ENCODE data around the gene CCNYL1.

Gene CCNYL1

DNA sequence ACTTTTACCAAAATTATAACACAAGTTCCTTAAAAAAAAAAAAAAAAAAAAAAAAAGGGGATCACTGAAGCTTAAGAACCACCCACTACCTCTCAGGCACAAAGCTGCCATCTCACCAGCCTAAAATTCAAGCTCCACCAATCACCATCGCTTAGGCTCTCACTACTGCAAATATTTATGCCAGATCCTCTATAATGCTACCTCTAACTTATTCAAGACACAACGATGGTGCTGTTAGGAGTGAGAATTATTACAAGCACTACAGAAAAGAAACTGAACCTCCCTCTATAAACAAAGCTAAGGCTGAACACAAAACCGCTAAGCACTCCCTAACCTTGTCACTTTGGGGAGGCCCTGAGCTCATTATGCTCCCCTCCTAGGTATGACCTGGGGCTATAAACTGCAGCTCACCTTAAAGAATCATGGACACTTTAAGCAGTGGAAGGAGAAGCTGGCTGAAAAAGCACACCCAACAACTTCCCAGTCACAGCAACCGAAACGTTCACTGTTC lies 54.7 kb downstream of the CCNYL1 start:
- no peak for DNase-seq (ENCODE audit: low read depth in 2 of 2)

DNA sequence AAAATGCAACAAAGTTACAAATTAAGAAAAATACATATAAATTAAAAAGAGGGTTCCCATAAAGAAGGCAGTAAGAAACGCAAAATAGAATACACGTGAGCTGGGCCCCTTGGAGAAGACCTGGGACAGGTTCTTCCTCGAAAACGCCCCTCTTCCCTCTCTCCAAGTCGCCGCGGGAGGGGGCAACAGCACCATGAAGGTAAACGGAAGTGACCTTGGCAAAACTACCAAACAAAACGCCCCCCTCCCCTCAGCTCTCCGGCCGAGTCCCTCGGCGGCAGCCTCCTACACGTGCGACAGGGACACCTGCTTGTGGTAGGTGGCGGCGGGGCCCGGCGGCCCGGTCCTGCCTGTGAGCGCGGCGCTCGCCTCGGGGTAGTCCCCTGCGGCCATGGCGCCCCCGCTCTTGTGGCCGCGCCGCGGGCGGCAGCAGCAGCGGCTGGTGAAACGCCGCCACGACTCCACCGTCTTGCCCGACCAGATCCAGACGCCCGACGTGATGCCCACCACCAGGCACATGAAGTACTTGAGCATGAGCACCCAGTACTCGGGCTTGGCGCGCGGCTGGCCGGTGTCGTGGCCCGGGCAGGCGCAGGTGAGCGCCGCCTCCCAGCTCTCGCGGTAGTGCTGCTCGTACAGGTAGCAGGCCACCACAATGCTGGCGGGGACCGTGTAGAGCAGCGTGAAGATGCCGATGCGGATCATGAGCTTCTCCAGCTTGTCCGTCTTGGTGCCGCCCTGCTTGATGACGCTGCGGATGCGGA lies 55.4 kb downstream of the CCNYL1 start:
- no peak for DNase-seq (ENCODE audit: low read depth in 2 of 2)

DNA sequence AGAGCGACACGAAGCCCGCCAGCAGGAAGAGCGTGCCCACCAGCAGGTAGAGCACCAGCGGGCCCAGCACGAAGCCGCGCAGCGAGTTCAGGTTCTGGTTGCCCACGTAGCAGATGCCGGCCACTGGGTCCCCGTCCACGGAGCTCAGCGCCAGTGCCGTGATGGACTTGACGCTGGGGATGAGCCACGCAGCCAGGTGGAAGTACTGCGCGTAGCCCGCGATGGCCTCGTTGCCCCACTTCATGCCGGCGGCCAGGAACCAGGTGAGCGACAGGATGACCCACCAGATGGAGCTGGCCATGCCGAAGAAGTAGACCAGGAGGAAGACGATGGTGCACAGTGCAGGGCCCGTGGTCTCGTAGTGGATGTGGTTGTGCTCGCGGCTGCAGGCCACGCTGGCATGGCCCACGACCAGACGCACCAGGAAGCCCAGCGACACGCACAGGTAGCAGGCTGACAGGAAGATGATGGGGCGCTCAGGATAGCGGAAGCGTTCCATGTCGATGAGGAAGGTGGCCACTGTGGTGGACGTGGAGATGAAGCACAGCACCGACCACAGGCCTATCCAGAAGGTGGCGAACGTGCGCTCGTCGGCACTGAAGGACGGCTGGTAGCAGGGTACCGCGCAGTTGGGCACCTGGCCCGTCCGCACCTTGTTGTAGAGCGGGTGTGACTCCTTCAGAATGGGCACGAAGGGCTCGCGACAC lies 56.2 kb downstream of the CCNYL1 start:
- DNase-seq (ENCODE audit: low read depth in 2 of 2) = no peak

DNA sequence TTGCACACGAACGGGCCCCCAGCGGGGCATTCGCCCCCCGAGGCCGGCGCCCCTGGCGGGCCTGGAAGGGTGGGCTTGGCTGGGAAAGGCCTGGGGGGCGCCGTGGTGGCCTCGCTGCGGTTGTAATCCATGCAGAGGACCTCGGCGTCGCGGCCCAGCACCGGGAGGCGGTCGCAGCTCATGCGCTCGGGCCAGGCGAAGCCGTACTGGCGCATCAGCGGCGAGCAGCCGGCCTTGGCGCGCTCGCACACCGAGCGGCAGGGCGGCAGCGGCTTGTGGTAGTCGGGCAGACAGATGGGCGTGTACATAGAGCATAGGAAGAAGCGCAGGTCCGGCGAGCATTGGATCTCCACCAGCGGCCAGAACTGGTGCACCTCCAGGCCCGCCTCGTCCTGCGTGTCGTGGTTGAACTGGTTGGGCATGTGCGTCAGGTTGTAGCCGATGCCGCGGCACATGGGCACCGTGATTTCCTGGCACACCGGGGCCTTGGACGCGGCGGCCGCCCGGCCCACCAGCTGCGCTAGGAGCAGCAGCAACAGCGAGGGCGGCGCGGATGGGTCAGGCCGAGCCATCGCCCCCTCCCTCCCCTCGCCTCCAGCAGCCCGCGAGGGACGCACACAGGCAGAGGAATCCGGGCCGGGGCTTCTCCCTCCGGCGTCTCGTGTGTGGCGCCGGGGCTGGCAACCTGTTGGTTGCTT lies 56.9 kb downstream of the CCNYL1 start:
- no peak for DNase-seq (ENCODE audit: low read depth in 2 of 2)

DNA sequence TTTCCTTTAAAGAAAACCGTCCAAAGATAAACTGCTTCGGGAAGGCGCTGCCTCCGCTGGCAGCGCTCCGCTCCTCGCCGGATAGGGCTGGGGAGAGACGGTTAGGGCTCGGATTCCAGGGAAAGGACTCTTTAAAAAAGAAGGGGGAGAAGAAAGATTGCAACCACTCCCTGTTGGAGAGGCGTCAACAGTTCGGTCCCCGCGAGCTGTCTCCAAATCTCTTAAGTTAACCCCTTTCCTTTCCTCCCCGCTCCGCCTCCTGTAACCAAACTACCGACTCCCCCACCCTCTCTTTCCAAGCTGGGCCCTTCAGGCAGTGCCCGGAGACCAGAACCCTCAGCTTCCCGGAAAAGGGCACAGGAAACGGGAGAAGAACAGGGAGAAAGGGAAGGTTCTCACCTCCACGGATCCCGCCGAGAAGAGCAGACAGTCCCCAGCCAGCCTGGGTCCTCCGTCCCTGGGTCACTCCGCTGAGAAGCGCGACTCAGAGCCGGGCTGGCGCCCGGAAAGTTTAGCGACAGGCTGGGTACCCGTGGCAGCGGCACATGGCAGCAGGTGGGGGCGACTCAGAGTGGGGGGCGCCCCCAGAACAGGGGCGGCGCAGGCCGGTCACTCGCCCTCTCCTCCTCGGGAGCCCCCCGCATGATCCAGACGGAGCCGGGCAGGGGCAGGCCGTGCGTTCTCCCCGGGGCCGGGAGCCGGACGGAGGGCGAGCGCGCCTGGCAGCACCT lies 57.6 kb downstream of the CCNYL1 start:
- DNase-seq (ENCODE audit: low read depth in 2 of 2) = no peak

DNA sequence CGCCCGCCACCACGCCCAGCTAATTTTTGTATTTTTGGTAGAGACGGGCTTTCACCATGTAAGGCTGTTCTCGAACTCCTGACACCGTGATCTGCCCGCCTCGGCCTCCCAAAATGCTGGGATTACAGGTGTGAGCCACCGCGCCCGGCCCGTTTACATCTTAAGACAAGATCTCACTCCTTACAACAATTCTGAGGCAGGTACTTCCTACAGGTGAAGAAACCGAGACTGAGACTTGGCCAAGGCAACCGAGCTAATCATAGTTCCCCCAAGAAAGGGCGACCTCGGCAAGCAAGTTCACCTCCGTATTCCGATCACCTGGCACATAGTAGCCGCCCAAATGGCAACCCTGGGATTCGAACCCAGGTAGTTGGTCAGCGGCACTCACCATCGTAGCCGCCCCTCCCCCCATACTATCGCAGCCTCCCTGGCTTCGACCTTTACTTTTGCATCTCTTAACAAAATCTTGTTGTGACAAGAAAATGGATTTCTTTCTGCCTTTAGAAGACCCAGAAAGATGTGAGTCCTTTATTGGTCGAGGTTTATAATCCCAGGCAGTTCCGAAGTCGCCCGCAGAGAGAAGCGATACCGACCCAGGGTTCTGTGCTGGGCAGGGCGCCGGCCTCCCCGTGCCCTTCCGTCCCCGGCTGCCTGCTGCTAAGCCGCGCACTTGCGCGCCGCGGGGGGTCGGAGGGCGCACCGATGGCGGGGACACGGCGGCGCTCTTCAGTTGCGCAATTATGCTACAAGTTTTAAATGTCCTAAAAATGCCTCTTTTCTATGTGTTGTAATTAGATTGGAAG lies 59.4 kb downstream of the CCNYL1 start:
- no peak for DNase-seq (ENCODE audit: low read depth in 2 of 2)

DNA sequence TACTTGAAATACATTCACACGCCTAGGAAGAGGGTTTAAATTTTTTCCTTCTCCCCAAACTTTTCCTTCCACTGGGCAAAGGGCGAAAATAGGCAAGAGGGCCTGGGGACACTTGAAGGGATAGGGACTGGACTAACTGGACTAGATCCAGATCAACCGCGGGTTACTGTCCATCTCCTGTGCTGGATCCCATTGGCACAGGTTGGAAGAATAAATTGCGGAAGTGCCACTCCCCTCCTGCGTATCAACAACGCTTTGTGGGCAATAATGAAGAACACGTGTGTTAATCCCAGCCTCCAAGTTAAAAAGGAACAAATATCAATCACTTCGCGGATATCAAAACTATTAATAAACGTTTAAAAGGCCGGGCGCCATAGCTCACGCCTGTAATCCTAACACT lies 60.0 kb downstream of the CCNYL1 start:
- no peak for DNase-seq (ENCODE audit: low read depth in 2 of 2)

DNA sequence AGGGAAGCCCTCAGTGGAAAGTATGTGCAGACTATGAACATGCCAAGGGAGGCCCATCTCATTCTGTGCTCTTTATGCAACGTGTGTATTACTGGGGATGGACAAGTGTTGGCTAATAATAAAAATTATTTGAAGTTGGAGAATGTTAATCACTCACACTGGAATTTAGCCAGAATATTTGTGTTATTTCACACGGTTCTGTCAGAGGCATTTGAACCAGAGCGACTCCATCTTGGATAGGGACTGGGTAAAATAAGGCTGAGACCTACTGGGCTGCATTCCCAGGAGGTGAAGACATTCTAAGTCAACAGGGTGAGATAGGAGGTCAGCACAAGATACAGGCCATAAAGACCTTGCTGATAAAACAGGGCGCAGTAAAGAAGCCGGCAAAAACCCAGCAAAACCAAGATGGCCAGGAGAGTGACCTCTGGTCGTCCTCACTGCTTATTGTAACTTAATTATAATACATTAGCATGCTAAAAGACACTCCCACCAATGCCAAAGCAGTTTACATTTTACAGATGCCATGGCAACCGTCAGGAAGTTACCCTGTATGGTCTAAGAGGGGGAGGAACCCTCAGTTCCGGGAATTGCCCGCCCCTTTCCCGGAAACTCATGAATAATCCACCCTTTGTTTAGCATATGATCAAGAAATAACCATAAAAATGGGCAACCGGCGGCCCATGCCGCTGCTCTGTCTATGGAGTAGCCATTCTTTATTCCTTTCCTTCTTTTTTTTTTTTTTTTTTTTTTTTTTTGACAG lies 60.8 kb downstream of the CCNYL1 start:
- peak in 1 of 2 donors; percentile 19 for DNase-seq (ENCODE audit: low read depth in 2 of 2)

DNA sequence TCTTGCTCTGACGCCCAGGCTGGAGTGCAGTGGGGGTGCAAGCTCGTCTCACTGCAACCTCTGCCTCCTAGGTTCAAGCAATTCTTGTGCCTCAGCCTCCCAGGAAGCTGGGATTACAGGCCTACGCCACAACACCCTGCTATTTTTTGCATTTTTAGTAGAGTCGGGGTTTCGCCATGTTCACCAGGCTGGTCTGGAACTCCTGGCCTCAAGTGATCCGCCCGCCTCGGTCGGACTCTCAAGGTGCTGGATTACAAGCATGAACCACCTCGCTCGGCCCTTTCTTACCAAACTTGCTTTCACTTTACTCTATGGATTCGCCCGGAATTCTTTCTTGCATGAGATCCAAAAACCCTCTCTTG lies 61.4 kb downstream of the CCNYL1 start:
- no peak for DNase-seq (ENCODE audit: low read depth in 2 of 2)

DNA sequence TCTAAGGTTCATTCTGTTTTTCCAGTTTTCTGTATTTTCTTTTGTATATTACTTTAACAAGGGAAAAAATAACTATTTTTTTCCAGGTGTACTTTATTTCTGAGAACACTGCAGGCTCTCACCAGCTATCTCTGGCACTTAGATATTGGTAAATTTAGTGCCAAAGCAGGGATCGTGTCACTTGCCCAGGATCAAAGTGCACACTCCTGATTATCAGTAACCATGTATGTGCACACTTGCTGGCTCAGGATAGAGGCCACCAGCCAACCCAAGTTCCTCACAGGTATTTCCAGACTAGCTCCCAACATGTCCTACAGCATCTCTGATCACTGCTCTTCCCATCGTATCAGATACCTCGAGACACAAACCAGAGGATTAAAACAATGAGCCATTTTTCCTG lies 64.0 kb downstream of the CCNYL1 start:
- no peak for DNase-seq (ENCODE audit: low read depth in 2 of 2)

DNA sequence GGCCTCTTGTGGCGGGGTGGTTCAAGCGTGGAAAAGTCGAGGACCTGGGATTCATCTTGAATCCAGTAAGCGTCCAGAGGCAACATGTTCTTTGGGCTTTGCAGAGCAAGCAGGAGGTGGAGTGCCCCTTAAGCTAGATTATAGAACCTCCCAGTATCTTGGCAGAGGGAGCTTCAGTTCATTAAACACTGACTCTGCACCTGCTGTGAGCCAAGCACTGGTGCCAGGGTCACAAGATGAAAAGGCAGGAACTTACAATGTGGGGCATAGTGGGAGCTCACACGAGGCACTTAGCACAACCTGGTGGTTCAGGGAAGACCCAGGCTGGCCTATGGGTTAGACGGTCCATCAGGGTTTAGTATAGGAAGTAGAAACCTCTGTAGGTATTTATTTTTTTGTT lies 65.7 kb downstream of the CCNYL1 start:
- DNase-seq (ENCODE audit: low read depth in 2 of 2) = no peak

DNA sequence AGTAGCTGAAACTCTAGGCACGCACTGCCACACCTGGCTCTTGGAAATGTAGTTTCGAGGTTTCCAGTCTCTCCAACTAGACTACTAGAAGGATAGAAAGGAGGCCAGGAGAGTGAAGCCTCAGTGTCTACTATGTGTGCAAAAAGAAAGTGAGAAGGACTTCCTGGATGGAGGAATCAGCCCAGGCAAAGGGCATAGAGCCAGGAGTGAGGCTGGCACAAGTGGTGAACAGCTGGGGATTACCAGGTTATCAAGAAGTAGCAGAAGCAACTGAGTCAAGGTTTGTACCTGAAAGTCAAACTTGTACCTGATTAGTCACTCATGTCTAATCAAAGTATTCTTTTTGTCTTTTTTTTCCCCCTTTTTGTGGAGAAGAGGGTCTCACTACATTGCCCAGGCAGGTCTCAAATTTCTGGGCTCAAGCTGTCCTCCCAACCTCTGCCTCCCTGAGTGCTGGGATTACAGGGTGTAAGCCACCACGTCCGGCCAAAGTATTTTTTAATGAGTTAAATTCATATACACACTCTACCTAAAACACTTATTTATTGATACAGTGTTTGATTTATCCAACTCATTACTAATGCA lies 67.0 kb downstream of the CCNYL1 start:
- DNase-seq (ENCODE audit: low read depth in 2 of 2) = no peak

DNA sequence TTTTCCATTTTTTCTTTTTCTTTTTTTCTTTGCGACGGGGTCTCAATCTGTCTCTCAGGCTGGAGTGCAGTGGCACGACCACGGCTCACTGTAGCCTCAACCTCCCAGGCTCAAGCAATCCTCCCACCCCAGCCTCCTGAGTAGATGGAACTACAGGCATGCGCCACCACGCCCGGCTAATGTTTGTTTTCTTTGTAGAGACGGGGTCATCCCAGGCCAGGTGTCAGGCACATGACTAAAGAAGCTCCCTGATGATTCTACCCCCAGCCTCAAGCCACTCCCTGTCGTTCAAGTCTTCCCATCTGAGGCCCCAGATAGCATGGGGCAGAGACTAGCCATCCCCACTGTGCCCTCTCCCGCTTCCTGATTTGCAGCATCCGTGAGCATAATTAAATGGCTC lies 68.1 kb downstream of the CCNYL1 start:
- no peak for DNase-seq (ENCODE audit: low read depth in 2 of 2)

DNA sequence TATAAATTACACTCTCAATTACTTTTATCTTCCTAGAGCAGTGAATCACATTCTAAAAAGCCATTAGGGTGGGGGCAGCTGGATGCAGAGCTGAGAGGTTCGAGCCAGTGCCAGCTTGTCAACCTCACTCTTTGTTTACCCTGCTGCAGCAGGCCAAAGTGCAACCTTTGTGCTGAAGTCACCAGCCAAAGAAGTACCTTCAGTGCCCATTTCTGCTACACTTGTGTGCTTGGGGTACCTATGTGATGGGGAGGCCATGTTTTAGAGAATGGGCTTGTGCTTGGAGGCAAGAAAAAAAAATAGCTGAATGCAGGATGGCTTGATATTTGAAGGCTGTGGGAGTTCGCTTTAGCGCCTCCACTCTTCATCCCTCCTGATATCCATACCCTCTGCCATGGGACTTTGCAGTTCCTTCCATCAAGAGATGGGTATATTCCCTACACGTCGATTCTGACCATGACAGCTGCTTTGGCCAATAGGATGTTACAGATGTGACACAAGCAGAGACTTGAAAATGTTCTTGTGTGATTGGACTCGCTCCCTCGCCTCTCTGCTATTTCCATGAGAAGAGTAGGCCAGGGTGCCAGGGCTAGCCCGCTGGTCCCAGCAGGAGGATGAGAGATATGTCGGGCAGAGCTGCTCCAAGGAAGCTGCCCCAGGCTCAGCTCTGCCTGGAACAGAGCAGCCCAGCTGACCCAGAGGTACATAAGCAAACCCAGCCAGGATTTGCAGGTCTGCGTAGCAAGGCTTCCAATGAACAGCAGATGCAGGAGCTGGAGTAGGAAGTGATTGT lies 71.0 kb downstream of the CCNYL1 start:
- no peak for DNase-seq (ENCODE audit: low read depth in 2 of 2)

DNA sequence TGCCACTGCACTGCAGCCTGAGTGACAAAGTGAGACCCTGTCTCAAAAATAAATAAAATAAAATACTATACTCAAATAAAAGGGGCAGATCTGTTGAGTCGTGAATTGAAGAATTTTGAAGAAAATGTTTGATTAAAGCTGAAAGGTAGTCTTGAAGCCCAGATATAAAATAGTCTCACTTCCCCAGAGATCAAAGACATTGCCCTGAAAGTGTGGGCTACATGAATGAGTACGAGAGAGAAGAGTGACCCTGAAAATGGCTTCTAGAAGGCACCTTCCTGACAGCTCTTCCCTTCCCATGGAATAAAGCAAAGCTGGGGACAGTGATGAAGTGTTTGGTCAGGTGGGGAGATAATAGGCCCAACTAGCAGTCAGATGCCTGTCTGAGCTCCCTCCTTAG lies 72.1 kb downstream of the CCNYL1 start:
- DNase-seq (ENCODE audit: low read depth in 2 of 2) = no peak

DNA sequence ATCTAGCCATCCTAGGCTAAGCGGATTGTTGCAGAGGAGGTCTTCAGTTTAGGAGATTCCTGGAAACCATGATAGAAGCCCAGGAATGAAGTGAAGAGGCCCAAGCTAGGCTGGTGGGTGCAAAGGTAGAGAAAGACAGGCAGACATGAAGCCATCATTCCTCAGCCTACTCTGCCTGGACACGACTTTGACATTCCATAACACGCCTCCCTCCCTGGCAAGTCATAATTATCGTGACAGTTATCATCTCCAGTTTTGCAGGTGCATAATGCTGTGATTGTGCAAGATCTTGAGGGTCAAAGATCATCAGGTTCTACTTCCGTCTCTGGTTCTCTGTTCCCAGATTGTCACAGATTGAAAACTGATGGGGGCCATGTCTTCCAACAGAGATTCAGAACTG lies 73.5 kb downstream of the CCNYL1 start:
- no peak for DNase-seq (ENCODE audit: low read depth in 2 of 2)

DNA sequence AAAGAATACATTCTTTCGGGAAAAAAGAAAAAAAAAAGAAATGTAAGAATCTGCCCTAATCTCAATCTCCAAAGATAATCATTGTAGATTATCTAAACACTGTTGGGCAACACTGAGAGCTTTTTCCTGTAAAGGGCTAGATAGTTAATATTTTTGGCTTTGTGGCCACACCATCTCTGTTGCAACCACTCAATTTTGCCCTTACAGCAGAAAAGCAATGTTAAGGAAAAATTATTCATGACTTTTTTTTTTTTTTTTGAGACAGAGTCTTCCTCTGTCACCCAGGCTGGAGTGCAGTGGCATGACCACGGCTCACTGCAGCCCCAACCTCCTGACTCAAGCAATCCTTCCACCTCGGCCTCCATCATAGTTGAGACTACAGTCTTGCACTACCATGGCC lies 75.6 kb downstream of the CCNYL1 start:
- no peak for DNase-seq (ENCODE audit: low read depth in 2 of 2)

DNA sequence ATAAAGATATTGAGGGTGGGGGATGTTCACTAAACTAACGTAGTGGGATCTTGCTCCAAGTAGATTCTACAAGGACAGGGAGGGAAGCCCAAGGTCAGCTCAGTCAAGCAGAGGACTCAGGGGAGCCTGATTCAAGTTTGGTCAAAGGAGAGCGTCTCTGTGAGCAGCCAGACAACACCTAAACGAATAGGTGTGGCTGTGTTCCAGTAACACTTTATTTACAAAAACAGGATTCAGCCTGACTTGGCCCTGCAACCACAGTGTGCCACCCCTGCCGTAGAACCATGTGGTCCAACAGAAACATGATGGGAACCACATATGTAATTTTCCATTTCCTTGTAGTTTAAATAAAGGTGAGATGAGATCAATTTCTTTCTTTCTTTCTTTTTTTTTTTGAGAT lies 76.4 kb downstream of the CCNYL1 start:
- no peak for DNase-seq (ENCODE audit: low read depth in 2 of 2)

DNA sequence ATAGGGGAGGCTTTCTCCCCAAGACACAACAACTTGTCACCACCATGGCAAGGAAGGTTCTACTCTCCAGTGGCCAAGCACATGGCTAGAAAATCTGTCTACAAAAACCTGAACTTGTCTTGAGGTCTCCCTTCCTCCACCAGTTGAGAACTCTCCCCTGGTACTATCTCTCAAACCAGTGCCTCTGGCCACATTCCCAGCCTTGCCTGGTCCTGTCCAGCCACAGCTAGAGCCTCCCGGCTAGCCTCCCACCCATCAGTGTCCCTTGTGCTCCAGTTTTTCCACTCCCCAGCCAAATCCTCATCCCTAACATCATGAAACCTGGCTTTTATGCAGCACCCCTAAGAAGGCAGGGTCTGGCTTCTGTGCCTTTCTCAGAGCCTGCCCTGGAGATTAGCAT lies 79.5 kb downstream of the CCNYL1 start:
- no peak for DNase-seq (ENCODE audit: low read depth in 2 of 2)

All from stimulated activated CD8-positive, alpha-beta memory T cell treated with anti-CD3 and anti-CD28 coated beads, Interleukin-7, amount 100 ng/mL, for 1 hour (primary cell).